Measurements from ENCODE around the gene CT47A1.
A peak's percentile ranks its signal among the peaks of the same experiment; 100 is the strongest.
"Not testable (repeated sequence)": the region's sequence is repeated elsewhere in the genome, so short reads cannot be mapped to it uniquely, and the experiment has no call there.

CT47A1 gene

DNA sequence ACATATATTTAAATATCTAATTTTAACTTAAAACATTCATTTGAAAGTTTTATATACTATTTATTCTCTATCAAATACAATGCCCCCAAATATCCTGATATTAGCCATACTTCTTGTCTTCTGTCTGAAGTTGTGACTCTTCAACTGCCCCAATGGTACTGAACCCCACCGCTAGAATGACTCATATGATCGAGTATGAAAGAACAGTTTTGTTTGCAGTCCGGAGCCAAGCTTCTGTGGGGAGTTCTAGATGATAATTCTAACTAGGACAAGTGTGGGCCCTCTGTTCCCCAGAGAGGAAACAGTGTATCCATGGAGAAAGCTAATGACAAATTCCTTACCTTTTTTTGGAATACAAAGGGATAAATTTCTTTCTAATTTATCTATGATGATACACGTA is 24.7 kb upstream of the CT47A1 start:
- no peak for DNase-seq (ENCODE audit: low spot score)
- in situ Hi-C loops (cut with MboI; ENCODE audit: low pct_unique_long_range_greater_than_20kb, low sequenced_read_pairs, unreplicated experiment): no loop called here
- TF ChIP-seq, protein P1, sequence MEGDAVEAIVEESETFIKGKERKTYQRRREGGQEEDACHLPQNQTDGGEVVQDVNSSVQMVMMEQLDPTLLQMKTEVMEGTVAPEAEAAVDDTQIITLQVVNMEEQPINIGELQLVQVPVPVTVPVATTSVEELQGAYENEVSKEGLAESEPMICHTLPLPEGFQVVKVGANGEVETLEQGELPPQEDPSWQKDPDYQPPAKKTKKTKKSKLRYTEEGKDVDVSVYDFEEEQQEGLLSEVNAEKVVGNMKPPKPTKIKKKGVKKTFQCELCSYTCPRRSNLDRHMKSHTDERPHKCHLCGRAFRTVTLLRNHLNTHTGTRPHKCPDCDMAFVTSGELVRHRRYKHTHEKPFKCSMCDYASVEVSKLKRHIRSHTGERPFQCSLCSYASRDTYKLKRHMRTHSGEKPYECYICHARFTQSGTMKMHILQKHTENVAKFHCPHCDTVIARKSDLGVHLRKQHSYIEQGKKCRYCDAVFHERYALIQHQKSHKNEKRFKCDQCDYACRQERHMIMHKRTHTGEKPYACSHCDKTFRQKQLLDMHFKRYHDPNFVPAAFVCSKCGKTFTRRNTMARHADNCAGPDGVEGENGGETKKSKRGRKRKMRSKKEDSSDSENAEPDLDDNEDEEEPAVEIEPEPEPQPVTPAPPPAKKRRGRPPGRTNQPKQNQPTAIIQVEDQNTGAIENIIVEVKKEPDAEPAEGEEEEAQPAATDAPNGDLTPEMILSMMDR (IDR thresholded peaks at IDR 0.05; ENCODE audit: extremely low read depth, insufficient read depth, missing control alignments): no peak

DNA sequence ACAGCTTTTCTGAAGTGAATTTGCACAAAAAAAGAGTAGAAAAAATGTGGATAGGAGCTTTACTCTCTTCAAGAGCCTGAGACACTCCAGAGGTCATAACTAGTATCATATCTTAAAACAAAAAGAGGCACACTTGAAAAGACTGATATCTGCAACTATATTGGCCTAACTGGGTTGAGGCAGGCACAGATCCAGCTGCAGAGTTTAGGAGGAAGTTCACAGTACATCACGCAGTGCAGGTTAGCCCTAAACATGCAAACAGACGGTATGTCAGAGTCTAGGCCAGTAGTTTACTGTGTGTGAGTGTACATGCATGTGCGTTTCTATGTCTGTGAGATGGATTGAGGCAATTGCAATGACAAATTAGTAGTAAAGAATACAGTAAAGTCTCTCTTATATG is 24.2 kb upstream of the CT47A1 start:
- in situ Hi-C loops (cut with MboI; ENCODE audit: low pct_unique_long_range_greater_than_20kb, low sequenced_read_pairs, unreplicated experiment): no loop called here
- no peak for DNase-seq (ENCODE audit: low spot score)
- TF ChIP-seq, protein P1 (IDR thresholded peaks at IDR 0.05; ENCODE audit: extremely low read depth, insufficient read depth, missing control alignments): no peak

DNA sequence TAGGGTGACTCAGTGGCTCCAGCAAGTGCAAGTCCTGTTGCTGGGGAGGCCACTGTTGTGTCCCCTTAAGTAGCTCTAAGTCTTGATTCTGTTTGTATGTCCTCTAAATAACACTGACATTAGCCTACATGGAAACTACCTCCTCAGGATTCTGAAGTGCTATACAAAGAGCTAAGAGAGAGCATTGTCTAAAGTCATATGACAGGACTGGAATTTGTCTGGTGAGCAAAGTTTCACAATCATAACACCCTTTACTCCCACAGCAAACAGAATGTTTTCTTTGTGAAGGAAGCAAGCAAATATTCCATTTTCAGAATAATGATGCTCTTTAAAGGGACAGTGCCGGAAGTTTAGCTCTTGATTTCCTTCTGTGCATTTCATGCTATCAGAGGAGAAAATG is 23.4 kb upstream of the CT47A1 start:
- DNase-seq (ENCODE audit: low spot score): no peak
- in situ Hi-C loops (cut with MboI; ENCODE audit: low pct_unique_long_range_greater_than_20kb, low sequenced_read_pairs, unreplicated experiment): no loop called here
- TF ChIP-seq, protein P1 (IDR thresholded peaks at IDR 0.05; ENCODE audit: extremely low read depth, insufficient read depth, missing control alignments): no peak

DNA sequence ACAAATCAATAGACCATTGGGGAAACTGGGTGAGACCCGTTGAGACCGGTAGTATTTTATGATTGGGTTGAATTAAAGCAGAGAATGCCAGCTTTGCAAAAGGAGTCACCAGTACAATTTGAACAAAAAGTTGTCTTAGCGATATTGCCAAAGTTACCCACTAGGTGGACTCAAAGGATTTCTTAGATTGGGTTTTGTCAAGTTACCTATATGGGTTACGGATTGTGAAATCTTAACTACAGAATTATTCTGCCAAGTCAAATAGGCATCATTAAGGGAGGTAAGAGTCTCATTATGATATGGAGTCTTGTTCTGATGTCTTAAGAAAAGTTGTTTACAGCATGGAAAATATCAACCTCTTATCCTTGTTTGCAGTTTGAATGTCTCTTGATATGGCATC is 15.0 kb upstream of the CT47A1 start:
- TF ChIP-seq, protein P1 (IDR thresholded peaks at IDR 0.05; ENCODE audit: extremely low read depth, insufficient read depth, missing control alignments): peak; percentile 21
- DNase-seq (ENCODE audit: low spot score): peak; percentile 12
- in situ Hi-C loops (cut with MboI; ENCODE audit: low pct_unique_long_range_greater_than_20kb, low sequenced_read_pairs, unreplicated experiment): no loop called here

DNA sequence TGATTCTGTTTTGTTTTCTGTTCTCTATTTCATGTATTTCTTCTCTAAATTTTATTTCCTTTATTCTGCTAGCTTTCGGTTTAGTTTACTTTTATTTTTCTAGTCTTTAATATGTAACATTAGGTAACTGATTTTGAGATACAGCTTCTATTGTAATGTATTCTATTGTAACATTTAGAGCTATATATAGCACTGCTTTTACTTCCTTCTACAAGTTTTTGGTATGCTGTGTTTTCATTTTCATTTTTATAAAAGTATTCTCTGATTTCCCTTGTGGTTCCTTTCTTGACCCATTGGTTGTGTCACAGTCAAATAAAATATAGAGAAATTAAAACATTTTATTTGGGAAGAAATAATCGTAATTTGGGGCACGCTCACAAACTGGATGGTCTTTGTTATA is 13.9 kb upstream of the CT47A1 start:
- no peak for DNase-seq (ENCODE audit: low spot score)
- in situ Hi-C loops (cut with MboI; ENCODE audit: low pct_unique_long_range_greater_than_20kb, low sequenced_read_pairs, unreplicated experiment): no loop called here
- TF ChIP-seq, protein P1 (IDR thresholded peaks at IDR 0.05; ENCODE audit: extremely low read depth, insufficient read depth, missing control alignments): no peak

DNA sequence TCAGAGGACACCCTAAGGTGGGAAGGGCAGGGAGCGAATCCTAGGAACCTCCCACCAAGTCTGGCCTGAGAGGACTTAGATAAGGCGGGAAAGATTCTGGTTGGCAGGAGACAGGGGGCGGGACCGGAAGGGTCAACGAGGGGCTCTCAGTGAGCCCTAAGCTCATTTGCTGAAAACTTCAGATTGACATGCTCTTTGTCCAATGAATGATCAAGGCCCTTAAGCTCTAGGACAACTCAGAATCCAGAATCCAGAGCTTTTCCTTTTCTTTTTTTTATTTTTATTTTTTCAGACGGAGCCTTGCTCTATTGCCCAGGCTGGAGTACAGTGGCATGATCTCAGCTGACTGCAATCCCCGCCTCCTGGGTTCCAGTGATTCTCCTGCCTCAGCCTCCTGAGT is 29.1 kb downstream of the CT47A1 start, which contains the start of gene CT47A7:
CT47A7 (minus strand) TSS at position 101 of the 400 bp plus-strand sequence. CDS start 255 bp downstream, outside the sequence.
- in situ Hi-C loops (cut with MboI; ENCODE audit: low pct_unique_long_range_greater_than_20kb, low sequenced_read_pairs, unreplicated experiment); DNase-seq (ENCODE audit: low spot score): not testable (repeated sequence)

All from GM13977 (cell line).